ENCODE measurements around the gene KRT8.
A peak's percentile ranks its signal among the peaks of the same experiment; 100 is the strongest.

KRT8 gene

DNA sequence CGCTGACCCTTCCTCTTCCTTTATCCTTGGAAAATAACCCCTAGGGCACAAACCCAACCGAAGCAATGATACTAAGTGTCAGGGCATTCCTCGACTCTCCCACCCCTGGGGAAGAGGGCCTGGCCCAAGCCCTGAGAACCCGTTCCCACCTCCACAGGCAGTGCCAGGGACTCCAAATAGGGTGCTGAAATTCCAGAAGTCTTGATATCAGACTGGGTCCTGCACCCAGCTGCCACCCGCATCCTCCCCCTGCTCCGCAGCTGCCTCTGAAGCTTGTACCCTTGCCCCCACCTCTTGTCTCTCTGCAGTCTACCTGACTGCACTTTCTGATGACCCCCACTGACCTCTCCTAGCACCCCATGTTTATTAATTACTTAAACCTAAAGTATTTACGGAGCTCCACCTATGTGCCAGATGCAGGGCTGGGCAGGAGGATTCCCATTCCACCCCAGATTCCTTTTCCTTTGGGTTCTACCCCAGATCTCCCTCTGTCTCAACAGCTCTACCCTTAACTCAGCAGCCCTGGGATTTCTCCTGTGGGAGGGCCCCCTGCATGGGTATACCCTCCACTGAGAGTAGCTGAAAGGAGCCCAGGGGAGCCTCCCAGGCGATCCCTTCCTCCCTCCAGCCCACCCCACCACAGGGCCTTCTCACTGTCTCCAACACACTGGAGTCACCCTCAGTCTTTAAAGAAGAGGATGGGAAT, 40.0 kb upstream of the KRT8 start:
- peaks cover 29% of the 10 kb centered on the region for H3K27me3 Mint-ChIP-seq
- no peaks in the 10 kb centered on the region for H3K36me3 Mint-ChIP-seq (ENCODE audit: low read depth)
- no peaks in the 10 kb centered on the region for H3K9me3 Mint-ChIP-seq
- no peak overlapping the region for H3K27ac Mint-ChIP-seq
- intact Hi-C loops (cut with micrococcal nuclease) = no loop called here
- peaks cover 11% of the 10 kb centered on the region for H3K4me1 Mint-ChIP-seq (ENCODE audit: low read depth)
- no peak overlapping the region for H3K4me3 Mint-ChIP-seq

DNA sequence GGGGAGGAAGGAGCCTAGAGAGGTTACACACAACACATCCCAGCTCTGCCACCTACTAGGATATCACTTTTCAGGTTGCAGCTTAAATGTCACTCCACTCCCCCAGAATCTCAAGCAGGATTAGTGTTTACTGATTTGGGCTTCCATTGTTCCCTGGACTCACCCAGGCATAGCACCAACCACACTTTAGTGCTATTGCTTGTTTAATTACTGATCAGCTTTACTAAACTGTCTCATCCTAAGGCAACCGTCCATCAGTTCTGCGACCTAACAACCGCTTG, 38.0 kb upstream of the KRT8 start:
- Mint-ChIP-seq H3K27ac (no peak overlapping the region), H3K4me3 (no peak overlapping the region), H3K27me3 (peaks cover 11% of the 10 kb centered on the region), H3K9me3 (no peaks in the 10 kb centered on the region), H3K4me1 (ENCODE audit: low read depth) (no peaks in the 10 kb centered on the region), H3K36me3 (ENCODE audit: low read depth) (no peaks in the 10 kb centered on the region)
- intact Hi-C loops (cut with micrococcal nuclease) = no loop called here

DNA sequence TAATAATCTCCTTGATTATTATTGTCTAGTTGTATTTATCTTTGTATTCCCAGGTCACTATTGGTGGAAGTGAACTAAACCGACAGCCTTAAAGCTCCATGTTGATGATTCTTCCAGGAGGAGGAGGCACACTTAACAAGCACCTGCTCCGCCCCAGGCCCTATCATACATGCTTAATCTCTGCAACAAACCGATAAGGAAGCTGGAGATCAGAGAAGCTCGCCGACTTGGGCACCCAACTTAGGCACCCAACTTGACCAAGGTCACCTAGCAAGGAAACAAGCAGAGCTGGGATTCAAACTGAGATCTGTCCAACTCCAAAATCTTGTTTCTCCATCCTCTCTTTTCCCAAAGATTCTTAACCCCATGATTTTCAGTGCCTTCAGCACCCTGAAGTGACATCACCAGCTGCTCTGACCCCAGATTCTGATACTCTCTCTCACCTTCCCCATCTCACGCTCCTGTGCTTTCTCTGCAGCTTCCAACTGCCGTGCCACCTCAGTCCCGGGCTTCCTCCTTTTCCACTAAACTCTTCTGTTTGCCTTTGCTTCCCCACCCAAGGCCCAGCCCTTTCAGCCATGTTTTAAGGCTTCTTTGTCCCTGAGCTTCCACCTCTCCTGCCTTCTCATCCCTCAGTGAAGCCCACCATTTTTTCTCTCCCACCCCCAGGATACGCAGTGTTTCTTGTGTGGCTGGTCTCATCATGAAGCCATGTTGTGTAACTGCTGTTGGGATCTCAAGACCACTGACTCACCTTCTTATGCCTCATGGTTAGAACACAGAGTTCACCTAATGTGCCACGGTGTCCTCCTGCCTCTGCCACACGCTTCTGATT, 37.4 kb upstream of the KRT8 start:
- intact Hi-C loops (cut with micrococcal nuclease) = no loop called here
- Mint-ChIP-seq H3K27ac (no peak overlapping the region), H3K4me1 (ENCODE audit: low read depth) (no peaks in the 10 kb centered on the region)

DNA sequence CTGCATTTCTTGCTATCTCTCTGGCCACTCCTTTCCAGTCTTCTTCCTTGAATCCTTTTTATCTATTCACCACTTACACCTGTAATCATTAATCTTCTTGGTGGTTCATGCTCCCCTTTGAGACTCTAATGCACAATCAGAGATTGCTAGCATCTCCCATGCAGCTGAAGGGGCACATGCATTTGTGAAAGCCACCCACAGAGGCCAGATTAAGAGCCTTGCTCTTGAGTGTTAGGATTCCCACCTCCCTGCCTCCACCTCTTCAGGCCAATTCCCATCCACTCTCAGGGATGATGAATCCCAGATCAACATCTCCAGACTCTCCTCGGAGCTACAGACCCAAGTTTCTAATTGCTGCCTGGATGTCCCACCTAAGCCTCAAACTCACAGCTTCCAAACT, 24.7 kb upstream of the KRT8 start:
- no peaks in the 10 kb centered on the region for H3K9me3 Mint-ChIP-seq
- intact Hi-C loops (cut with micrococcal nuclease) = no loop called here
- H3K4me3 Mint-ChIP-seq = no peak overlapping the region
- H3K27ac Mint-ChIP-seq = no peak overlapping the region
- peaks cover 3% of the 10 kb centered on the region for H3K27me3 Mint-ChIP-seq
- no peaks in the 10 kb centered on the region for H3K4me1 Mint-ChIP-seq (ENCODE audit: low read depth)
- no peaks in the 10 kb centered on the region for H3K36me3 Mint-ChIP-seq (ENCODE audit: low read depth)

More for the DNA sequence above, 37.4 kb upstream of the KRT8 start:
- Mint-ChIP-seq H3K36me3 (ENCODE audit: low read depth) (no peaks in the 10 kb centered on the region), H3K4me3 (no peak overlapping the region), H3K9me3 (no peaks in the 10 kb centered on the region), H3K27me3 (peaks cover 9% of the 10 kb centered on the region)

DNA sequence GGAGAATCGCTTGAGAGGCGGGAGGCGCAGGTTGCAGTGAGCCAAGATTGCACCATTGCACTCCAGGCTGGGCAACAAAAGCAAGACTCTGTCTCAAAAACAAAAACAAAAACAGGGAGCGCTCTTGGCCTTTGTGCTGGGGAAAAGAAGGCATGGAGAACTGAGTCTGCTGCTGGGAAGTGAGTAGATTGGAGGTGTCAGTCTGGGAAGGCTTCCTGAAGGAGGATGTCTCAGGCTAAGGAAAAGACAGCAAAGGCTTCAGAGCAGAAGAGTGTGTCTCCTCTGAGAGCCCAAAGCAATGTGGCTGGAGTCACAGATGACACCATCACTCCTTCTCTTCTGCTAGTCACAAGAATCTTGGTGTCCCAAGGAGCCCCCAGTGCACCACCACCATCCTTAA, 23.1 kb upstream of the KRT8 start:
- no peaks in the 10 kb centered on the region for H3K9me3 Mint-ChIP-seq
- H3K4me1 Mint-ChIP-seq (ENCODE audit: low read depth) = no peaks in the 10 kb centered on the region
- H3K27ac Mint-ChIP-seq = no peak overlapping the region
- no peak overlapping the region for H3K4me3 Mint-ChIP-seq
- peaks cover 3% of the 10 kb centered on the region for H3K27me3 Mint-ChIP-seq
- intact Hi-C loops (cut with micrococcal nuclease) = no loop called here
- H3K36me3 Mint-ChIP-seq (ENCODE audit: low read depth) = no peaks in the 10 kb centered on the region

DNA sequence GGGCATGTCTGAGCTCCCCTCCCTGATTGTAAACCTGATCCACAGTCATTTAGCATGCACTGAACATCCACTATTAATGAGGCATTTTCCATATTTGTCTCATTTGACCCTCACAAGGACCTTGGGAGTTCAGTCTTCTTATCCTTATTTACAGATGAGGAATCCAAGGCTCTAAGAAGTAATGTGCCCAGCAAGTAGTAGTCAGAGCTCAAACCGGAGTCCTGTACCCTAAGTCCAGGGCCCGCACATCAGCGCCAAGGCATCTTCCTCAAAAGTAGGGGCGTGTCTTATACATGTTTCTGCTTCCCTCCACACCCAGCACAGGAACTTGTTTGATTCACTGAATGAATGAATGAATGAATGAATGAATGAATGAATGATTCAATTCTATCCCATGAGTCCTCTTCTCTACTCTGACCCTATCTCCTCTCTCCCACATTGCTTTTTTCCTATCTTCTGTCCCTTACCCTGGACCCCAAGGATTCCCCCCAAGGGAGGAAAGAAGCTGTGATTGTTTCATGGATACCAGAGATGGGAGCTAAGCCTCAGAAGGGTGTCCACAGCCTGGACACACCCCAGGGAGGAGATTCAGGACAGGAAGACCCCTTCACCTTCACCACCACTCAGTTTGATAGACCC, 21.8 kb upstream of the KRT8 start:
- no peak overlapping the region for H3K27ac Mint-ChIP-seq
- no peaks in the 10 kb centered on the region for H3K36me3 Mint-ChIP-seq (ENCODE audit: low read depth)
- H3K4me1 Mint-ChIP-seq (ENCODE audit: low read depth) = no peaks in the 10 kb centered on the region
- H3K9me3 Mint-ChIP-seq = no peaks in the 10 kb centered on the region
- H3K27me3 Mint-ChIP-seq = peaks cover 3% of the 10 kb centered on the region
- intact Hi-C loops (cut with micrococcal nuclease) = no loop called here
- no peak overlapping the region for H3K4me3 Mint-ChIP-seq

DNA sequence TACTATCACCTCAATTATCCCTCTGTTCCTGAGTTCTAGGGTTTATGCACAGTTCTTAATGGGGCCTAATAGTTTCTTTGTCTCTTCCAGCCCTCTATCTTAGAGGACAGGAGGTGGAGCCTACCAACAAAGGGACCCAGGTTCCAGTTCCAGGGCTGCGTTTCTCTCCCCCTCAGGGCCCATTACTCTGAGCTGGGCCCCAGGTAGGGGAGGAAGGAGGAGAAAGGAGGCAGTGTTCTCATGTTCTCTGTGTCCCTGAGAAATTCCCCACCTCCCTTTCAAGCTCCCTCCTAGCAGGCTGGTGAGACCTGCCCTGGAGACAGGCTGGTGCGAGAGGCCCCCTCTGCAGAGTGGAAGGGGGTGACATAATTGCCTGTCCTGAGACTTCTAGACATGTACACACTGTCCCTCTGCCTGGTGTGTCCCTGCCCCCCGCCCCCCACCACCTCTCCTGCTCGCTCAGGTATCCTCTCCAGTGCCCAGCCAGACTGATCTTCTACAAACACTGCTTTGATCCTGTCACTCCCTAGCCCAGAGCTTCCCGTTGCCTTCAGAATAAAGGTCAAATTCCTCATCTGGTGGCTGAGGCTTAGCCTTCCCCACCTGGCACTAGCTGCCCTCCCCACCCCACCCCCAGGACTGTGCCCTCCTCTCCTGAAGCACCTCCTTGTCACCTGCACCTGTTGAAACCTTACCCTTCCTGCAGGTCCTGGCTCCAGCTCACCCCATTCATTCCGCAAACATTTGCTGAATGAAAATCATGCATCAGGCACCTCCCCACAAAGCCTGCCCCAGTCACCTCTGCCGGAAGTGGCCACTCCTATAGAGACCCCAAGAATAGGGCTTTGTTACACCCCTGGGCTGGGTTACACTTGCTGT, 21.1 kb upstream of the KRT8 start:
- peaks cover 3% of the 10 kb centered on the region for H3K27me3 Mint-ChIP-seq
- no peaks in the 10 kb centered on the region for H3K9me3 Mint-ChIP-seq
- H3K27ac Mint-ChIP-seq = no peak overlapping the region
- no peaks in the 10 kb centered on the region for H3K36me3 Mint-ChIP-seq (ENCODE audit: low read depth)
- intact Hi-C loops (cut with micrococcal nuclease) = no loop called here
- H3K4me1 Mint-ChIP-seq (ENCODE audit: low read depth) = no peaks in the 10 kb centered on the region
- no peak overlapping the region for H3K4me3 Mint-ChIP-seq

DNA sequence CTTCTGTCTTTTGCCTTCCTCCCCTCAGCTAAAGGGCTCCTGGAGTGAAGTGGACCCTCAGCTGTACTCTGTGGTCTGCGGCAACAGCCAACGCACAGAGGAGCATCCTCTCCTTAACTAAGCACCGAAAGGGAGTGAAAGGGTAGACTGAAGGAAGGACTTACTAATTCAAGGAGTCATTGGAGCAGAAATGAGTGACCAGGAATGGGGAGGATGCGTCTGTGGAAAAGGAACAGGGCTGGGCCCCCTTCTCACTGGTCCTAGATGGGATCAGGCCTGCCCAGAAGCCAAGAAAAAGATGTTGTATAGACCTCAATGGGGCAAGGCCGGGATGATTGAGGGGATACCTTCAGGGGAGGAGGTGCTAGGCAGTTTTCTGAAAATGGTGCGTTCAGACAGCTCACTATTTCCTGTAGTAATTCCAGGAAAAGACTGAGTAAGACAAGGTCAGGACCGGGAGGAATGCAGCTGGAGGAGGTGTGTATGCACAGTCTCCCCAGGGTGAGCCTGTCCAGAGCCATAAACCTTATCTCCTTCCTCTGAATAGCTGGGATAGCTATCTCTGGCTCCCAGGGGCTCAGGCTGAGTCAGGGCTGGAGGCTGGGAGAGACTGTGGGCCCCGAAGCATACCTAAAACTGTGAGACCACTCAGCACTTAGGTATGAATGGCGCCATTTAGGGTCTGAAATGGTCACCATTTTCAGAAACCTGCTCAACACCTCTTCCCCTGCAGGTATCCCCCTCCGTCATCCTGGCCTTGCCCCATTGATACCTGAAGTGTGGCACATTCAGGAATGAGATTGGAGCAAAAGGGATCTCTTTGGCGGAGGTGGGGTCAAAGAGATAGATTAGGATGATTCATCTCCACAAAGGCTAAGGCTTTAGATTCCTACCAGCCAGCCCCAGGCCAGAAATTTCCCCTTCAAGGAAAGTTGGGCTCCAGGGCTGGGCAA, 20.2 kb upstream of the KRT8 start:
- Mint-ChIP-seq H3K36me3 (ENCODE audit: low read depth) (no peaks in the 10 kb centered on the region), H3K27ac (no peak overlapping the region), H3K4me1 (ENCODE audit: low read depth) (no peaks in the 10 kb centered on the region), H3K4me3 (no peak overlapping the region), H3K9me3 (no peaks in the 10 kb centered on the region), H3K27me3 (peaks cover 3% of the 10 kb centered on the region)
- intact Hi-C loops (cut with micrococcal nuclease) = no loop called here

DNA sequence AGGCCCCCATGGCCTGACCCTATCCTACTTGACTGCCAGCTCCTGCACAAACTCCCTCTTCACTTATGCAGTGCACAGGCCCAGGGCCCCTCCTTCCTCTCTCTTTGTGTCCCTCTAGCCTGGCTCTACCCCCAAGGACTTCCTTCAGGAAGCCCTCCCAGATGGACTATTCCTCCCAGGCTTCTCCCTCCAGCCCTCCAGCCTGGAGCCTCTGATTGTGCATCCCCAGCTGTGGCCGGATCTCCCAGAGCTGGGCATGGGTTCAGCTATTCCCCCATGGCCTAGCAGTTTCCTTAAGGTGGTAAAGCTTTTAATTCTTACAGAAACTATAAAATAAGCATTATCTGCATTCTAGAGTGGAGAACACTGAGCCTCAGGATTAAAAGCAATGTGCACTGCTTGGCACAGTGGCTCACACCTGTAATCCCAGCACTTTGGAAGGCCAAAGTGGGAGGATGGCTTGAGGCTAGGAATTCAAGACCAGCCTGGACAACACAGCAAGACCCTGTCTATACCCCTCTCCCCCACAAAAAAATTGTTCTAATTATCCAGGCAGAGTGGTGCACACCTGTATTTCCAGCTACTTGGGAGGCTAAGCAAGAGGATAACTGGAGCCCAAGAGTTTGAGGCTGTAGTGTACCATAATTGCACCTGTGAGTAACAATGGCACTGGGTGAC, 16.8 kb upstream of the KRT8 start:
- Mint-ChIP-seq H3K27ac (no peak overlapping the region), H3K4me1 (ENCODE audit: low read depth) (peaks cover 5% of the 10 kb centered on the region), H3K4me3 (no peak overlapping the region), H3K9me3 (peaks cover 19% of the 10 kb centered on the region), H3K36me3 (ENCODE audit: low read depth) (peaks cover 6% of the 10 kb centered on the region), H3K27me3 (no peaks in the 10 kb centered on the region)
- intact Hi-C loops (cut with micrococcal nuclease) = no loop called here

DNA sequence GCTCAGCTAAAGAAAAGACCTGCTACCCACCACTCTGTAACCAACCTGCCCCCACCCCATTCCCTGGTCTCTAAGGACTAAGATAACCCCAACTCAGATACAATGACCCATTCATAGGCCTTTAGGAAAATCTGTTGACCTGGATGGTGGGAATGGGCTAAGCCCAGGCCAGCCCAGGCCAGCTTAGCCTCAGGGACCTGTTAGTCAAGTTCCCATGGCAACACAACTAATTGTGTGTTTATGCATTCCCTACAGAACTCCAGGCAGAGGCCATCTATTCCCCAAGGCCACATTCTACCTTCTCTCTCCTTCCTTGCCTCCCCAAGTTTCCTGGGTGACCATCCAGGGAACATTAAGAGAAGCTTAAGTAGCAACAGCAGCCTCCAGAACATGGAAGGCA, 16.1 kb upstream of the KRT8 start:
- intact Hi-C loops (cut with micrococcal nuclease) = no loop called here
- Mint-ChIP-seq H3K9me3 (peaks cover 19% of the 10 kb centered on the region), H3K4me1 (ENCODE audit: low read depth) (peaks cover 5% of the 10 kb centered on the region), H3K27me3 (no peaks in the 10 kb centered on the region), H3K27ac (no peak overlapping the region), H3K36me3 (ENCODE audit: low read depth) (peaks cover 6% of the 10 kb centered on the region), H3K4me3 (no peak overlapping the region)

DNA sequence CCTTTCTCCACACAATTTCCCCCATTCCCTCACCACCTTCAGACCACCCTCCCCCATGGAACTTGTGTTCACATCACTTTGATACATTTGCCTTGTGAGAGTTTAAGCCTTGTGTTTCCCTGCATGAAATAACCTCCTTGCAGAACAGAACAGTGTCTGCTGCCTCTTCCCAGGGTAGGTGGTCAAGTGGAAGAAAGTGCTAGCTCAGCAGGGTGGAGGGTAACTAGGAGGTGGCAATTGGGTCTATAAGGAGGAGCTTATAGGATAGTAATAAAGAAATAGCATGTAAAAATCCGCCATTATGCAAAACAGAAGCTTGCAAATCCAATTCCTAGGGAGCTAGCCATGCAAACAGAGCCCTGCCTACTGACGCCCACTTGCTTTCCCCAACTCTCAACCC, 13.9 kb upstream of the KRT8 start:
- Mint-ChIP-seq H3K36me3 (ENCODE audit: low read depth) (peaks cover 6% of the 10 kb centered on the region), H3K27ac (no peak overlapping the region), H3K4me1 (ENCODE audit: low read depth) (peaks cover 5% of the 10 kb centered on the region), H3K4me3 (no peak overlapping the region), H3K9me3 (peaks cover 19% of the 10 kb centered on the region), H3K27me3 (no peaks in the 10 kb centered on the region)
- intact Hi-C loops (cut with micrococcal nuclease) = no loop called here

DNA sequence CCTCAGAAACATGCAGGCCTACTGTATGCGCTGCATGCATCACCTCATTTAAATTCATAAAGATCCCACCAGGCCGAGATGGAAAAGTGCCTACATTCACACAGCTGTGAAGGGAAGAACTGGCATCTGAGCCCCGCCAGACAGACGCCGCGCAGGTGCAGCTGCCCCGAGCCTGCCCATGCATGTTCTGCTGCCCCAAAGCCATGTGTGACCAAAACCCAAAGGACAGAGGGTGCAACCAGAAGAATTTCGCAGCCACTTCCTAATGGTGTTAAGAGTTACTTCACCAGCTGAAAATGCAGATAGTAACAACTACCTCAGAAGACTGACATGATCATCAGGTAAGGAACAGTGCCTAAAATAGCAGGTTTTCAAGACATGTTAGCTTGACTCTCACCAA, 13.5 kb upstream of the KRT8 start:
- intact Hi-C loops (cut with micrococcal nuclease) = no loop called here
- H3K9me3 Mint-ChIP-seq = peaks cover 19% of the 10 kb centered on the region
- H3K36me3 Mint-ChIP-seq (ENCODE audit: low read depth) = peaks cover 6% of the 10 kb centered on the region
- no peak overlapping the region for H3K27ac Mint-ChIP-seq
- no peak overlapping the region for H3K4me3 Mint-ChIP-seq
- no peaks in the 10 kb centered on the region for H3K27me3 Mint-ChIP-seq
- H3K4me1 Mint-ChIP-seq (ENCODE audit: low read depth) = peaks cover 5% of the 10 kb centered on the region

DNA sequence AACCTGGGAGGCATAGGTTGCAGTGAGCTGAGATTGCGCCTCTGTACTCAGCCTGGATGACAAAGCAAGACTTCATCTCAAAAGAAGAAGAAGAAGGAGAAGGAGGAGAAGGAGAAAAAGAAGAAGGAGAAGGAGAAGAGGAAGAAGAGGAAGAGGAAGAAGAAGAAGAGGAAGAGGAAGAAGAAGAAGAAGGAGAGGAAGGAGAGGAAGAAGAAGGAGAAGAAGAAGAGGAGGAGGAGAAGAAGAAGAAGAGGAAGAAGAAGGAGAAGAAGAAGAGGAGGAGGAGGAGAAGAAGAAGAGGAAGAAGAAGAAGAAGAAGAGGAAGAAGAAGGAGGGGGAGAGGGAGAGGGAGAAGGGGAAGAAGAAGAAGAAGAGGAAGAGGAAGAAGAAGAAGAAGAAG, 12.9 kb upstream of the KRT8 start:
- Mint-ChIP-seq H3K4me1 (ENCODE audit: low read depth) (peaks cover 5% of the 10 kb centered on the region), H3K27me3 (no peaks in the 10 kb centered on the region), H3K27ac (peak overlapping the region; percentile 75), H3K36me3 (ENCODE audit: low read depth) (peaks cover 6% of the 10 kb centered on the region), H3K9me3 (peaks cover 19% of the 10 kb centered on the region), H3K4me3 (no peak overlapping the region)
- intact Hi-C loops (cut with micrococcal nuclease) = no loop called here
